GM06990 (cell line): ENCODE measurements around the gene TRABD.

ENCODE experiments used
- DNase-seq: peaks from one replicate; pipeline ENCODE4 v3.0.0-alpha.2; 2011; ENCODE audit not compliant: insufficient read length; ENCODE audit errors: extremely low read depth
- H3K27me3 ChIP-seq: replicated peaks from 2 replicates; pipeline ENCODE4 v1.6.0; 2011; ENCODE audit warnings: low read length; ENCODE audit not compliant: control insufficient read depth, insufficient read depth
- H3K36me3 ChIP-seq: 2 replicates; pipeline ENCODE4 v1.5.1; 2011; ENCODE audit warnings: low read length; ENCODE audit not compliant: control insufficient read depth, insufficient read depth
- H3K4me3 ChIP-seq: replicated peaks from 2 replicates; pipeline ENCODE4 v1.5.1; 2011; ENCODE audit warnings: low read depth, mild to moderate bottlenecking, control low read depth, low read length
- TF ChIP-seq, protein P1 (sequence below): IDR thresholded peaks from 2 replicates; pipeline ENCODE4 v1.5.1; 2011; ENCODE audit warnings: low read length, control low read depth, mild to moderate bottlenecking, inconsistent platforms; ENCODE audit not compliant: insufficient read depth, poor library complexity, severe bottlenecking

TRABD gene

DNA sequence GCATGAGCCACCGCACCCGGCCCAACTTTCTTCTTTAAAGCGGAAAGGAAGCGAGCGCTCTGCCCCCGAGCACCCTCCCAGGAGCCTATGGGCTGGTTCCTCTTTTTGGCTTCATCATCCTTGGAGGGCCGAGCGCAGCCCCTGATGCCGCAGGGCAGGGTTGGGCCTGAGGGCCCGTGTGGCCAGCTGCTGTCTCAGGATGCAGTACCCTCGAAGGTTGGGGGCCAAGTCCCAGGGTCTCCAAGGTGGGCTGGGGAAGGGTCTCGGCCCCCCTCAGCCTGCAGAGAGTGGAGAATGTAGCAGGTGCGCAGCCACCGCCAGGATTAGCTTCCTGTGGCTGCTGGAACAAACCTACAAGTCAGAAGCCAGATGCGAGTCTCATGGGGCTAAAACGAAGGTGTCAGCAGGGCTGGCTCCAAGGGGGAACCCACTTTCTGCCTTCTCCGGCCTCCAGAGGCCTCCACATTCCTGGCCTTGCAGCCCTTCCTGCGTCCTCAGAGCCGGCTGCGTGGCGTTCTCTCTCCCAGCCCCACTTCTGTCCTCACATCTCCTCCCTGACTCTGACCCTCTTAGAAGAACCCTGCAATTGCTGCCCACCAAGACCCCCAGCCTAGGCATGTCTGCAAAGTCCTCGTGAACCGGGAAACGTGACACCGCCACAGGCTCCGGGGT lies 12.3 kb upstream of the TRABD start:
- DNase-seq = peak; percentile 47
- H3K4me3 ChIP-seq = no peak overlapping the region
- H3K27me3 ChIP-seq = no peaks in the 10 kb centered on the region
- TF ChIP-seq, protein P1, sequence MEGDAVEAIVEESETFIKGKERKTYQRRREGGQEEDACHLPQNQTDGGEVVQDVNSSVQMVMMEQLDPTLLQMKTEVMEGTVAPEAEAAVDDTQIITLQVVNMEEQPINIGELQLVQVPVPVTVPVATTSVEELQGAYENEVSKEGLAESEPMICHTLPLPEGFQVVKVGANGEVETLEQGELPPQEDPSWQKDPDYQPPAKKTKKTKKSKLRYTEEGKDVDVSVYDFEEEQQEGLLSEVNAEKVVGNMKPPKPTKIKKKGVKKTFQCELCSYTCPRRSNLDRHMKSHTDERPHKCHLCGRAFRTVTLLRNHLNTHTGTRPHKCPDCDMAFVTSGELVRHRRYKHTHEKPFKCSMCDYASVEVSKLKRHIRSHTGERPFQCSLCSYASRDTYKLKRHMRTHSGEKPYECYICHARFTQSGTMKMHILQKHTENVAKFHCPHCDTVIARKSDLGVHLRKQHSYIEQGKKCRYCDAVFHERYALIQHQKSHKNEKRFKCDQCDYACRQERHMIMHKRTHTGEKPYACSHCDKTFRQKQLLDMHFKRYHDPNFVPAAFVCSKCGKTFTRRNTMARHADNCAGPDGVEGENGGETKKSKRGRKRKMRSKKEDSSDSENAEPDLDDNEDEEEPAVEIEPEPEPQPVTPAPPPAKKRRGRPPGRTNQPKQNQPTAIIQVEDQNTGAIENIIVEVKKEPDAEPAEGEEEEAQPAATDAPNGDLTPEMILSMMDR = no peak
- H3K36me3 ChIP-seq = no peaks in the 10 kb centered on the region

DNA sequence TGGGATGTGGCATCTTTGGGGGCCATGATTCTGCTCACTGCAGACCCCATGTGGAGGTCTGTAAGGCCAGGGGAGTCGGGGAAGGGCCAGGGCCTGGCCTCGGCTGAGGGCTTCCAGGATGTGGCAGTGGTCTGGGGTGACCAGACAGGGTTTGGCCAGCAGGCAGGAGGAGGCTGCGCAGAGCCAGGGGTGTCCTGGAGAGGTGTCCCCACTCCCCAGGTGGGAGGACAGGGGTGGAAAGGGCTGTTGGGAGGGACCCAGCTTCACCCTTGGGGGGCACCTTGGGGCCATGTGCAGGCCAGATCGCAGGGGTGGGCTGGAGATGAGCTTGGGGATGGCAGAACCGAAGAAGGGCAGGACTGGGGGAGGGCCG lies 11.7 kb upstream of the TRABD start:
- no peak overlapping the region for H3K4me3 ChIP-seq
- no peaks in the 10 kb centered on the region for H3K36me3 ChIP-seq
- DNase-seq = peak; percentile 9
- TF ChIP-seq, protein P1 = no peak
- no peaks in the 10 kb centered on the region for H3K27me3 ChIP-seq

DNA sequence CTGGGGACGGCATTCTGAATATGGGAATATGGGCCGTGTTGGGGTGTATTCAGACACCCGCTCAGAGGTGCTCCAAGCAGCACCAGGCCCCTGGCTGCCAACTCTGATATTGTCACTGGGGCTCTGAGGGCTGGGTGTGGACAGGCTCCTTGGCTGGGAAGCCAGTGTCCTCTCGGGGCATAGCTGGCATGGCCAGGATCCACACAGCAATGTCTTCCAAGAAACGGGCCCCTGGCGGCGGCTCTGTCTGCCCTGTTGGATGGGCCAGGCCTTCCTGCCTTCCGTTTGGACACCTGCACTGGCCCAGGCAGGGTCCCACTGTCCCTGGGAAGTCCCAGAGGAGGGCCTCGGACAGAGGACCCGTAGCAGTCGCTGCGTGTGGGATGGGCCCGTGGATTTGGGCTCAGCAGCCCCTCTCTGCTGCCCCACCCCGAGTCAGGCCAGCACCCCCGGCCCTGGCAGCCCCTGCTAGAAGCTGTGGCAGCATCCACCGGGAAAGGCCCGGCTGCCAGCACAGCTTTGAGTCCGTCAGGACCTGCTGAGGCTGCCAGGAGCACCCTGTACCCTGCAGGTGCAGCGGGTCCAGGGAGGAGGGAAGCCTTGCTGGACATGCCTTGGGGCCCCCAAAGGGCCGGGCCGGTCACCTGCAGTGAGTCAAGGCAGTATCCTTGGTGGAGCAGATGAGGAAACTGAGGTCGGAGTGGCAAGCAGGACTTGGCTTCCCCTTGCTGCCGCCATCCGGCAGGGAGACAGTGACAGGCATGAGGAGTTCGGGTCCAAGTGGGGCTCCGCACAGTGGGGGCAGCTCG lies 11.1 kb upstream of the TRABD start:
- H3K36me3 ChIP-seq = no peaks in the 10 kb centered on the region
- TF ChIP-seq, protein P1 = no peak

DNA sequence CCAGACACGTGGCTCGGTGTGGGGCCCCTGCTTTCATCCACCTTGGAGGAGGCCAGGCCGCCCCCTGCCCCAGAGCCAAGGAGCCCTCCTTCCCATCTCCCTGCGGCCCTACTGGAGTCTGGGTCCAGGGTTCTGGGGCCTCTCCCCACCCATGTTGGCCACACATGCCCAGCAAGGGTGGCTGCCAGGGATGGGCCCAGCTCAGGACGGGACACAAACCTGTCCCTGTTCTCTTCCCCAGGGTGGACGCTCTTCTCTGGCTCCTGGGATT lies 10.6 kb upstream of the TRABD start:
- TF ChIP-seq, protein P1 = no peak

More for the DNA sequence above, 11.1 kb upstream of the TRABD start:
- Histone ChIP-seq H3K4me3 (no peak overlapping the region), H3K27me3 (no peaks in the 10 kb centered on the region)
- DNase-seq = peak; percentile 3

DNA sequence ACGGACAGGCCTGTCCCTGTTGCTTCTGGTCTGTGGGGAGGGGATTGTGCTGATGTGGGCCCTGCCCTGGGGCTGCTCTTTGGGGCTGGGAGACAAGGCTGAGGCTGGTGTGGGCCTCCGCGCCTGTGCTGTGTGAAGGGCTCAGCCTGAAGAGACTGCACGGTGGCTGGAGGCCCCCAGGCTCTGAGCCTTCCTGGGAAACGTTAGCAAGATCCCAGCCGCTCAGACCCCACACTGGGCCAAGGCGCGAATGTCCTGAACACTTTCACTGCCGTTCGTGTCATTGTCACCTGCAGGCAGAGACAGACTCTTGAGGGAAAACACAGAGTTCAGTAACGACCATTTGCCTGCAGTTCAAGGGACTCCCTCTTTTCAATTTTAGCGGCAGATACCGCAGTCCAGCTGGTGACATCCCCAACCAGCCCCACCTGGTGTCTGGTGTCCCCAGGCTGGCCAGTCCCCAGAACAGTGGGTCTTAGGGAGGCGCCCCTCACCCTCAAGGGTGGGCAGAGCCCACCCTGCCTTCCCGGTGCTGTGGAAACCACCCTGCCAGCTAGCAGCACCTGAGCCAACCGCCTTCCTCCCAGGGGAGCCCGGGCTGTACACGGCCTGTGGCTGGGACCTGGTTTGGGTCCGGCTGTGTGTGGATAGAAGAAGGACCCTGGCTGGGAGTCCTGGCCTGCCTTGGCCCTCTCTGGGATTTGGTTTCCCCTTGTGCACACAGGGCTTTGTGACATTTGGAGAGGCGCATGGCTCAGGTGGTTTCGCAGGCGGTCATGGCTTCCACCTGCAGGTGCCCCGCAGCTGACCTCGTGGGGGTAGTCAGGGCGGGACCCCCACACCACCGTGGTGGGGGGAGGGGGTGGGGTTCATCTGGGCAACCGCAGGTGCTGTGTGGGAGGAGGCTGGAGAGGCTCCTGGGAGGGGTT lies 9.5 kb upstream of the TRABD start:
- no peaks in the 10 kb centered on the region for H3K27me3 ChIP-seq

More for the DNA sequence above, 10.6 kb upstream of the TRABD start:
- Histone ChIP-seq H3K36me3 (no peaks in the 10 kb centered on the region), H3K27me3 (no peaks in the 10 kb centered on the region), H3K4me3 (no peak overlapping the region)
- DNase-seq = no peak

More for the DNA sequence above, 9.5 kb upstream of the TRABD start:
- no peak overlapping the region for H3K4me3 ChIP-seq
- peak; percentile 22 for DNase-seq
- H3K36me3 ChIP-seq = no peaks in the 10 kb centered on the region
- TF ChIP-seq, protein P1 = no peak
